Esophagus muscularis mucosa (tissue), 4 donors: Measurements from ENCODE around the gene PSMD7.

Source experiments
- CTCF ChIP-seq, 3 experiments: fragments of 200-600 bp in 2 of 3; fragments of 450-650 bp in 1 of 3; sonication (generic) in 2 of 3; IDR thresholded peaks; one replicate each; pipeline ENCODE4 v1.5.1; 2017 to 2019; ENCODE audit warnings: antibody characterized with exemption in 3 of 3, mild to moderate bottlenecking in 2 of 3, moderate library complexity in 1 of 3
- EP300 ChIP-seq: sonication (generic); formaldehyde crosslinking; IDR thresholded peaks from one replicate; pipeline ENCODE4 v1.6.1; 2017; ENCODE audit warnings: antibody characterized with exemption
- POLR2A ChIP-seq: fragments of 450-650 bp; IDR thresholded peaks from one replicate; pipeline ENCODE4 v1.6.1; 2017; ENCODE audit warnings: antibody characterized with exemption, moderate library complexity, mild to moderate bottlenecking, low read depth
- POLR2AphosphoS5 ChIP-seq, 2 donors: sonication (generic); formaldehyde crosslinking; IDR thresholded peaks; one replicate each; pipeline ENCODE4 v1.6.1; 2017; ENCODE audit warnings: antibody characterized with exemption in 2 of 2

- TF ChIP-seq CTCF (IDR thresholded peaks at IDR 0.05) = no peak
- TF ChIP-seq POLR2A = no peak
- no peak for TF ChIP-seq EP300
- TF ChIP-seq POLR2AphosphoS5 (IDR thresholded peaks at IDR 0.05) = no peak
These were observed 18.6 kb upstream of the PSMD7 start for GRCh38 chr16:74277974-74278373.
